GM21390 (cell line): ENCODE measurements around the gene NELL1.

ENCODE experiments used
- ATAC-seq: cut with Tn5 transposase; IDR thresholded peaks from one replicate; pipeline ENCODE4 v1.9.1; 2021; ENCODE audit not compliant: unreplicated experiment

Gene NELL1

GRCh38 chr11:21541187-21541751, 871.9 kb downstream of the NELL1 start:
- no peak for ATAC-seq

- no peak for ATAC-seq
Observed at GRCh38 chr11:21543901-21544300, 874.5 kb downstream of the NELL1 start.

GRCh38 chr11:21545699-21546098, 876.3 kb downstream of the NELL1 start:
- ATAC-seq = no peak

GRCh38 chr11:21546703-21547102, 877.3 kb downstream of the NELL1 start:
- ATAC-seq = no peak

- no peak for ATAC-seq
Observed at GRCh38 chr11:21552911-21553310, 883.5 kb downstream of the NELL1 start.

GRCh38 chr11:21553795-21554194, 884.4 kb downstream of the NELL1 start:
- ATAC-seq = no peak

GRCh38 chr11:21554284-21554683, 884.9 kb downstream of the NELL1 start:
- ATAC-seq = no peak

GRCh38 chr11:21556926-21557325, 887.5 kb downstream of the NELL1 start:
- no peak for ATAC-seq

- ATAC-seq = no peak
Observed at GRCh38 chr11:21560466-21560975, 891.1 kb downstream of the NELL1 start.

- ATAC-seq = no peak
Observed at GRCh38 chr11:21561581-21561980, 892.2 kb downstream of the NELL1 start.

- no peak for ATAC-seq
Observed at GRCh38 chr11:21564095-21564494, 894.7 kb downstream of the NELL1 start.

GRCh38 chr11:21564833-21565682, 895.7 kb downstream of the NELL1 start:
- no peak for ATAC-seq

GRCh38 chr11:21566521-21567117, 897.2 kb downstream of the NELL1 start:
- no peak for ATAC-seq

- no peak for ATAC-seq
Observed at GRCh38 chr11:21567645-21568290, 898.4 kb downstream of the NELL1 start.

- ATAC-seq = no peak
Observed at GRCh38 chr11:21572210-21572609, 902.8 kb downstream of the NELL1 start.

GRCh38 chr11:21582791-21583190, 913.4 kb downstream of the NELL1 start:
- ATAC-seq = no peak

GRCh38 chr11:21588754-21589153, 919.4 kb downstream of the NELL1 start:
- ATAC-seq = no peak

- ATAC-seq = no peak
Observed at GRCh38 chr11:21602699-21603098, 933.3 kb downstream of the NELL1 start.

GRCh38 chr11:21603886-21604285, 934.5 kb downstream of the NELL1 start:
- no peak for ATAC-seq

GRCh38 chr11:21604564-21604963, 935.2 kb downstream of the NELL1 start:
- ATAC-seq = no peak

GRCh38 chr11:21612326-21612725, 942.9 kb downstream of the NELL1 start:
- ATAC-seq = no peak
